Activated CD4-positive, alpha-beta T cell treated with anti-CD3 and anti-CD28 coated beads for 36 hours (primary cell): ENCODE measurements around the gene VPS8. TPM values are rescaled to one million over a fixed set of nuclear protein-coding genes. Genes with fewer than 3 reads are reported as not detected.
"Not testable (repeated sequence)": the region's sequence is repeated elsewhere in the genome, so short reads cannot be mapped to it uniquely, and the experiment has no call there.

Experiments used
- ATAC-seq: fragments of 200-7000 bp; cut with Tn5 transposase; one replicate; pipeline ENCODE4 v1.10.0; 2021; ENCODE audit warnings: mild to moderate bottlenecking, moderate library complexity
- CTCF ChIA-PET: fragments of 350-600 bp; sonication (Branson Sonifier 250); formaldehyde crosslinking; loops from one replicate; lab custom pipeline; 2021; ENCODE audit warnings: antibody characterized with exemption; lab: Charles Lee
- POLR2A ChIA-PET: fragments of 350-600 bp; sonication (Branson Sonifier 250); formaldehyde crosslinking; loops from one replicate; lab custom pipeline; 2021; ENCODE audit warnings: antibody characterized with exemption, inconsistent platforms; lab: Charles Lee
- DNase-seq: peaks from one replicate; pipeline ENCODE4 v3.0.0-alpha.2; 2020
- H3K27ac Mint-ChIP-seq: one replicate; pipeline ENCODE4 v1.8.0; 2021; ENCODE audit warnings: mixed read lengths
- H3K27me3 Mint-ChIP-seq: one replicate; pipeline ENCODE4 v1.8.0; 2021; ENCODE audit warnings: mixed read lengths
- H3K36me3 Mint-ChIP-seq: one replicate; pipeline ENCODE4 v1.8.0; 2021; ENCODE audit warnings: low read depth, mixed read lengths
- H3K4me1 Mint-ChIP-seq: one replicate; pipeline ENCODE4 v1.8.0; 2021; ENCODE audit warnings: mixed read lengths
- H3K4me3 Mint-ChIP-seq: one replicate; pipeline ENCODE4 v1.8.0; 2021; ENCODE audit warnings: mild to moderate bottlenecking, moderate library complexity, mixed read lengths
- H3K9me3 Mint-ChIP-seq: one replicate; pipeline ENCODE4 v1.8.0; 2021; ENCODE audit warnings: low read depth, mixed read lengths
- intact Hi-C, 2 experiments: fragments of 100-400 bp; cut with DNase I in 1 of 2; cut with micrococcal nuclease in 1 of 2; formaldehyde crosslinking; loops; one replicate each; pipeline versions ENCODE4 v1.14.2 to v1.15.1; 2022 to 2024; cut with DNase I, micrococcal nuclease
- total RNA-seq, 2 experiments: library from RNA; stranded (reverse); gene quantifications; one replicate each; pipeline ENCODE4 v1.2.3, GENCODE V29; 2021

Gene VPS8
- total RNA-seq, 2 experiments from 2014 or later = 24.7 to 33.9 TPM

DNA sequence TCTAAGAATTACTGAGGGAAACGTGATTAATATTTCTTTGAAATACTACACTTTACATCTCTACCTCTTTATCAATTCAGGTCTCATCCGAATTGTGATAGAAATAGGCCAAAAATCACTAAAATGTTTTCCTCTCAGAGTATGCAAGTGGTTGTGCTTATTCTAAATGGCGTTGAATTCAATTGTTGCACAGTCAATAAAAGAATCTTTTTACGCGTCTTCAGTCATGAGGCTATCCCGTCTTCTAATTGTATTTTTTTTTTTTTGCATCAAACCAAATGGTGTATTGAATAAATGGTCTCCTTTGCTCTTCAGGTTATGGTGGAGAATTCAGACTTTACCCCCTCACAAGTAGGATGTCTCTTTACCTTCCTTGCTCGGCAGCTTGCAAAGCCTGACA, 112.6 kb downstream of the VPS8 start:
- Mint-ChIP-seq H3K9me3 (no peaks in the 10 kb centered on the region), H3K27me3 (no peaks in the 10 kb centered on the region), H3K4me3 (no peak overlapping the region), H3K4me1 (no peaks in the 10 kb centered on the region), H3K36me3 (peaks cover 11% of the 10 kb centered on the region), H3K27ac (no peak overlapping the region)
- ChIA-PET CTCF (no interaction called here), POLR2A (no interaction called here)
- intact Hi-C loops = no loop called here
- no peak for DNase-seq
- no peak for ATAC-seq

GRCh38 chr3:184927796-184928315, 115.9 kb downstream of the VPS8 start:
- intact Hi-C loops = no loop called here
- no peak overlapping the region for H3K4me3 Mint-ChIP-seq
- no peaks in the 10 kb centered on the region for H3K4me1 Mint-ChIP-seq
- CTCF ChIA-PET = interaction anchor here (0.9 to 1.7 kb wide), 3 partner anchors 15 to 379 kb away, joined by 3 to 6 read pairs (median 3); no protein-coding TSS in a partner anchor
- ATAC-seq (no peak), DNase-seq (no peak)
- H3K9me3 Mint-ChIP-seq = no peaks in the 10 kb centered on the region
- H3K27me3 Mint-ChIP-seq = no peaks in the 10 kb centered on the region
- POLR2A ChIA-PET = no interaction called here
- peaks cover 20% of the 10 kb centered on the region for H3K36me3 Mint-ChIP-seq
- H3K27ac Mint-ChIP-seq = no peak overlapping the region

GRCh38 chr3:184932777-184933176, 120.8 kb downstream of the VPS8 start:
- ChIA-PET POLR2A (no interaction called here), CTCF (no interaction called here)
- Mint-ChIP-seq H3K4me1 (no peaks in the 10 kb centered on the region), H3K36me3 (peaks cover 26% of the 10 kb centered on the region), H3K27me3 (no peaks in the 10 kb centered on the region), H3K27ac (no peak overlapping the region), H3K4me3 (no peak overlapping the region), H3K9me3 (no peaks in the 10 kb centered on the region)
- intact Hi-C loops = no loop called here
- DNase-seq (no peak), ATAC-seq (no peak)

DNA sequence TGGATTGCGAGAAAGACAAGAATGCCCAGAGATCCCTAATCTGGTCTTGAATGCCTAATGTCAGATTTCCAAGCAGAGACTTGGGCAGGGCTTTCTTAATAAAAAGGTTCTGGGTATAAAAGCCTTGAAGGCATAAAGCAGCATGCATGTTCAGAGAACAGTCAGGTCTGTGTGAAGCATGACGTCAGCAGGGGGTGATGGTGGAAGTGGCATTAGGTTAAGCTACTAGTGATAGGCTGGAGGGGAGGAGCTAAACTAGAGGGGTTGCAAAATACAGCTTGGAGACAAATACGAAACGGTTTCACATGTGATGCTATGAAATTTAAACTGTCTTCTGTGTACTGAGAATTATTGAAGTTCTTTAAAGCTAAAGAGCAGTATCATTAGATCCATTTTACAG, 125.6 kb downstream of the VPS8 start:
- Mint-ChIP-seq H3K9me3 (no peaks in the 10 kb centered on the region), H3K4me1 (no peaks in the 10 kb centered on the region), H3K27ac (no peak overlapping the region), H3K4me3 (no peak overlapping the region), H3K36me3 (peaks cover 22% of the 10 kb centered on the region), H3K27me3 (no peaks in the 10 kb centered on the region)
- intact Hi-C loops = no loop called here
- CTCF ChIA-PET = no interaction called here
- ATAC-seq (no peak), DNase-seq (no peak)
- POLR2A ChIA-PET = no interaction called here

DNA sequence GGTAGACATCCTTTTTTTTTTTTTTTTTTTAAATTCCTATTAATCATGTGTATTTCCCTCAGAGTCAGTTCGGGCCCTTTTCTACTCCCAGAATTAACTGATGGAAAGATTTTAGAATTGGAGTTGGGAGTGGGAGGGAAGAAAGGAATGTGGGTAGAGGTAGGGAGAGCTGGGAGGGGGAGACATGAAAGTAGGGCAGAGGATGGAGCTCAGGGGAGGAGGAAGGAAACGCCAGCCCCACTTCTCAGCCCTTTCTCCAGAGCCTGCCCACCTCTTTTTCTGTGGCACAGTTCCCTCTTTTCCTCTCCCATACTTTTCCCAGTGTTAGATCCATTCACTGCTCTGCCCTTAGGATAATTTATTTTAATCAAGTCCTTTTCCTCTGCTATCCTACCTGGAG, 129.4 kb downstream of the VPS8 start:
- ChIA-PET POLR2A (no interaction called here), CTCF (interaction anchor here (0.6 to 0.7 kb wide), 2 partner anchors 12 to 836 kb away, joined by 3 read pairs; no protein-coding TSS in a partner anchor)
- intact Hi-C loops = no loop called here
- Mint-ChIP-seq H3K36me3 (peaks cover 26% of the 10 kb centered on the region), H3K4me3 (no peak overlapping the region), H3K4me1 (no peaks in the 10 kb centered on the region), H3K9me3 (no peaks in the 10 kb centered on the region), H3K27ac (no peak overlapping the region), H3K27me3 (no peaks in the 10 kb centered on the region)
- no peak for DNase-seq
- ATAC-seq = no peak

DNA sequence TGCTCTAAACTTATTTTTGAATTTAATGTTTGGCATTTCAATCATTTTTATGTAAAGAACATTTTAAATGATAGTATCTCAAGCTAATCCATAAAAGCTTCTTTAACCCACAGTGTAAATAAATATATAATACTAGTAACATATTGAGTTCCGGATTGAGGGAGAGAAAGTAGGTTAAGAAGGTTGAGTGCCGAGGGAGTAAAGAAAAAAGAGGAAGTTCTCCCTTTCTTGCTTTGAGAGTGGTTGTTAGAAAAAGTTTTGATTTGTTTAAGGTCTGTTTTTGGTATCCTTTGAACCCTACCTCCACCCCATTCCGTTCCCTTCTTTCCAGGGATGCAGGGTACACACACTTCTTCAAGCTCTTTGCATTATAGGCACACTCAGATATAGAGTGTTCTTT, 130.8 kb downstream of the VPS8 start:
- Mint-ChIP-seq H3K27ac (no peak overlapping the region), H3K4me3 (no peak overlapping the region), H3K27me3 (no peaks in the 10 kb centered on the region), H3K36me3 (peaks cover 19% of the 10 kb centered on the region), H3K4me1 (no peaks in the 10 kb centered on the region), H3K9me3 (no peaks in the 10 kb centered on the region)
- intact Hi-C loops = no loop called here
- no peak for DNase-seq
- ChIA-PET CTCF (interaction anchor here (1.1 to 1.3 kb wide), 2 partner anchors 14 to 69 kb away, joined by 3 read pairs; no protein-coding TSS in a partner anchor), POLR2A (no interaction called here)
- no peak for ATAC-seq

DNA sequence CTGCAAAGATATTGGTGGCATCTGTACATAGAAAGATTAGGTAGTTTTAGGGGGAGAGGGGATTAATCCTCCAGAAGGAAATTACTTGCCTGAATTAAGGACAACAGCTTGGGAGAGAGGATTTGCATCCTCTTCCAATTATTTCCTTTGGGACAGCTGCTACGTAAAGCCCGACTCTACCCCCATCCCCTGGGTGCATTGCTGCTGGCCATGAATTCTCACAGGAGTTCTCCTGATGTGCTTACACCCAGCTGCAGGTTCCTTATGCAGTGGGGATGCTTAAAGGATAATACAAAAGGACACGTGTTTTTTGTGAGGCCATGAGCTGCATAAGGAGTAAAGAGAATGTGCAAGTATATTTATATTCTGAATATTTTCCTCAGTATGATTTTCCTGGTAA, 132.3 kb downstream of the VPS8 start:
- Mint-ChIP-seq H3K27me3 (no peaks in the 10 kb centered on the region), H3K4me3 (no peak overlapping the region), H3K4me1 (no peaks in the 10 kb centered on the region), H3K9me3 (no peaks in the 10 kb centered on the region), H3K27ac (no peak overlapping the region), H3K36me3 (peaks cover 19% of the 10 kb centered on the region)
- DNase-seq (no peak), ATAC-seq (no peak)
- ChIA-PET CTCF (no interaction called here), POLR2A (no interaction called here)
- intact Hi-C loops = no loop called here

DNA sequence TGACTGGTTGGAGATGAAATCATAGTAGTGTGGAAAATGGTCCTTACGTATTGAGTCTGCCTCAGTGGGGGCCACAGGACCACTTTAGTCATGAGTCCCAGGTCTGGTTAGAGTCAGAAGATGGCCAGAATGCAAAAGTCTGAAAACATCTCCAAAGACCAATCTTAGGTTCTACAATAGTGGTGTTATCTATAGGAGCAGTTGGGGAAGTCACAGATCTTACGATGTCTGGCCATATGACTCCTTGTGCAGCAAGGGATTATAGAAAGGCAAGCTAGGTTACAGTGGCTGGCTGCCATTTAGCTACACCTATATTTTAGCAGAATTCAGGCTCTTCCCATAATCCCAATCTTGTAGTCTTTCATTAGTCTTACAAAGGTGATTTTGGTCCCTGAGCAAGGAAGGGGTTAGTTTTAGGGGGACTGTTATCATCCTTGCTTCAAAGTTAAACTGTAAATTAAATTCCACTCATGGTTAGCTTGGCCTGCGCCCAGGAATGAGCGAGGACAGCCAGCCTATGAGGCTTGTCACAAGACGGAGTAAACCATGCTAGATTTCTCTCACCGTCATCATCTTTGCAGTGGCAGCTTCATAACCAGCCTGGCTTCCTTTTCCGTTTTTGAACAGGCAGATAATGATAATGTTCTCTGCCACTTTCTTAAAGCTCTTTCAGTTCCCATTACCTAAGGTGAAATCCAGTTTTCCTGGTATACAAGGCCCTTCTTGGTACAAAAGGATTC, 134.1 kb downstream of the VPS8 start:
- intact Hi-C loops = no loop called here
- CTCF ChIA-PET = interaction anchor here (1.2 to 1.5 kb wide), 2 partner anchors 10 to 31 kb away, joined by 3 to 5 read pairs; no protein-coding TSS in a partner anchor
- H3K4me1 Mint-ChIP-seq = no peaks in the 10 kb centered on the region
- H3K27ac Mint-ChIP-seq = peak overlapping the region; percentile 4
- no peak overlapping the region for H3K4me3 Mint-ChIP-seq
- ATAC-seq (no peak), DNase-seq (no peak)
- H3K9me3 Mint-ChIP-seq = no peaks in the 10 kb centered on the region
- POLR2A ChIA-PET = no interaction called here
- H3K27me3 Mint-ChIP-seq = no peaks in the 10 kb centered on the region
- peaks cover 19% of the 10 kb centered on the region for H3K36me3 Mint-ChIP-seq

DNA sequence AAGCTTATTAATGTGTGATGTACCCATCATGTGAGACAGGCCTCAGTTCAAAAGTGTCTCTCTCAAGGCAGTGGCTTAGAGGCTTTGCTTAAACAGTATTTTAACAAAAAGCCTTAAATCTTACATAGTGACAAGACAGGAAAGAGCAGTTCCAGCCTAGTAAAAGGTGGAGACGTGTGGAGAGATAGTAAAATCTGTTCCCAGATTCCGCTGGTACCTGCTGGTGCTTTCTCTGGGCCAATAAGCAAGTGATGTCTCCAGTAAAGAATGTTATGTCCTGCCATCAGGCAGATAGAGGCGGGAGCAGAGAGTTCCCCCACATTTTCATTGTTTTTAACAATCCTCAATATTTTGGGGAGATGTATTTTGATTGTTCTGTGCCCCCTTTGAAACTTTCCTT, 135.0 kb downstream of the VPS8 start:
- H3K36me3 Mint-ChIP-seq = peaks cover 19% of the 10 kb centered on the region
- no peak overlapping the region for H3K27ac Mint-ChIP-seq
- intact Hi-C loops = no loop called here
- ATAC-seq (no peak), DNase-seq (no peak)
- ChIA-PET POLR2A (no interaction called here), CTCF (interaction anchor here (0.8 to 1.5 kb wide), 2 partner anchors 9 to 49 kb away, joined by 3 read pairs; no protein-coding TSS in a partner anchor)
- H3K27me3 Mint-ChIP-seq = no peaks in the 10 kb centered on the region
- H3K9me3 Mint-ChIP-seq = no peaks in the 10 kb centered on the region
- H3K4me3 Mint-ChIP-seq = no peak overlapping the region
- H3K4me1 Mint-ChIP-seq = no peaks in the 10 kb centered on the region

DNA sequence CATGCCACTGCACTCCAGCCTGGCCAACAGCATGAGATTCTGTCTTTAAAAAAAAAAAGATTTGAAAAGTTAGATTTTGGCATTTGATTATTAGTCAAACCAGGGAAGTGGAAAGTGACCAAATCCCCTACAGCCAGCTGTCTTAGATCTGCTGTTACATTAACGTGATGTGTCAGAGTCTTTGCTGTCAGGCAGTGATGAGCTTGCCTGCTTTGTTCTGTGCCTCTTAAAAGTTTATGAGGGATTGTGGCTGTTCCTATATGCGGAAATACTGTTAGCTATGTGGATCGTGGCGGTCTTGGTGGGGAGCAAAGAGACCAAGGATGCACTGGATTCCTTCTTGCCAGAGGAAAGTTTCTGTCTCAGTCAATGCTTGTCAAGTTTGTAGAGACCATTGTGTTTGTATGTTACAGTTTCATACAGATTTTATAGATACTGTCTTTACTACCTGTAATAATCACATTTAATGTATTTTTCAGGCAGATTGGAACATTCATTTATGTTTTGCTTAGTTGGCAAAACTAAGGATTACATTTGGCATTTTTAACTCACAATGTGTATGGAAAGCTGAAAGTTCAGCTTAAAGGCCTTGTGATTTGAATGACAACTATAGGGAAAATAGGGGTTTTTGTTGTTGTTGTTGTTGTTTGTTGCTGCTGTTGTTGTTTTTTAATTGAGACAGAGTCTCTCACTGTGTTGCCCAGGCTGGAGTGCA, 137.4 kb downstream of the VPS8 start:
- H3K4me1 Mint-ChIP-seq = no peaks in the 10 kb centered on the region
- no peaks in the 10 kb centered on the region for H3K9me3 Mint-ChIP-seq
- H3K36me3 Mint-ChIP-seq = peaks cover 10% of the 10 kb centered on the region
- no peak for ATAC-seq
- intact Hi-C loops = no loop called here
- H3K27me3 Mint-ChIP-seq = no peaks in the 10 kb centered on the region
- POLR2A ChIA-PET = no interaction called here
- DNase-seq = no peak
- CTCF ChIA-PET = interaction anchor here (0.6 kb wide), 1 partner anchor 575 kb away, joined by 4 read pairs; no protein-coding TSS in a partner anchor
- no peak overlapping the region for H3K4me3 Mint-ChIP-seq
- no peak overlapping the region for H3K27ac Mint-ChIP-seq

DNA sequence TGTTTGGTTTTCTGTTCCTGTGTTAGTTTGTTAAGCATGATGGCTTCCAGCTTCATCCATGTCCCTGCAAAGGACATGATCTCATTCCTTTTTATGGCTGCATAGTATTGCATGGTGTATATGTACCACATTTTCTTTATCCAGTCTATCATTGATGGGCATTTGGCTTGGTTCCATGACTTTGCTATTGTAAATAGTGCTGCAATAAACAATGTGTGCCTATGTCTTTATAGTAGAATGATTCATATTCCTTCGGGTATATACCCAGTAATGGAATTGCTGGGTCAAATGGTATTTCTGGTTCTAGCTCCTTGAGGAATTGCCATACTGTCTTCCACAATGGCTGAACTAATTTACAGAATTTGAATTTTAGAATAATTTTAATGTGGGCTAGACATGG, 138.8 kb downstream of the VPS8 start:
- H3K9me3 Mint-ChIP-seq, H3K27ac Mint-ChIP-seq, CTCF ChIA-PET, ATAC-seq, H3K4me3 Mint-ChIP-seq, H3K4me1 Mint-ChIP-seq, intact Hi-C loops, POLR2A ChIA-PET, DNase-seq, H3K27me3 Mint-ChIP-seq: not testable (repeated sequence)
- peaks cover 10% of the 10 kb centered on the region for H3K36me3 Mint-ChIP-seq
